ENCODE measurements around the gene TM4SF18. TPM values are rescaled to one million over a fixed set of nuclear protein-coding genes. Genes with fewer than 3 reads are reported as not detected.

Gene TM4SF18
- total and polyA plus RNA-seq, 2 donors (not counting 1 experiment from before 2014, with no cell fraction given), result not detected

DNA sequence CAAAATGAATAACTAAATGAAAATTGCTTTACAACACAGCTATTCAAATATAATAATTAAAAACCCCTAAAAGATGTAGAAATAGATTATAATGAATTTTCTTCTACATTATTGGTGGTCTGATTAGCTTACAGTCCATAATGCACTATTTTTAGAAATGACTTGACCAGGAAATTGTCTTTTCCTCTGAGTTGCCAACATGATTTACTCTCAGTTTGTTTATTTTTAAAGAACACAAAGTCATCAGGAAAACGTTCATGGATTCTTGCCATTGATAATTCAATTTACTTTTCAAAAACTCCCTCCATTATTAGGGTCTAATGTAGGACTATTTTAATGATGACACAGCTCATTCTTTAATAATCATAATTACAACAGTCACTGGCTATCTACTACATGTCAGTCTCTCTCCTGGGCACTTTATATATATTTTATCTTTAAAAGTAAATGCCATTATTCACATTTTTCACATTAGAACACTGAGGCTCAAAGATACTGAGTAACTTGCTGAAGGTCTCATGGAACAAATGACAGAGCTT is 1.1 kb downstream of the TM4SF18 start:
- H2AFZ ChIP-seq (ENCODE audit: insufficient read depth, low read depth, low read length, poor library complexity, severe bottlenecking), result no peak overlapping the region
- H3K27ac ChIP-seq (ENCODE audit: low read length in 2 of 2), result no peak overlapping the region
- H3K9ac ChIP-seq (ENCODE audit: low read length), result no peak overlapping the region
- no peaks in the 10 kb centered on the region for H4K20me1 ChIP-seq (ENCODE audit: control insufficient read depth, insufficient read depth, low read length, poor library complexity, severe bottlenecking)
- ATAC-seq (ENCODE audit: low read depth), result no peak
- H3K4me1 Mint-ChIP-seq, result no peaks in the 10 kb centered on the region
- TF ChIP-seq, protein P1, sequence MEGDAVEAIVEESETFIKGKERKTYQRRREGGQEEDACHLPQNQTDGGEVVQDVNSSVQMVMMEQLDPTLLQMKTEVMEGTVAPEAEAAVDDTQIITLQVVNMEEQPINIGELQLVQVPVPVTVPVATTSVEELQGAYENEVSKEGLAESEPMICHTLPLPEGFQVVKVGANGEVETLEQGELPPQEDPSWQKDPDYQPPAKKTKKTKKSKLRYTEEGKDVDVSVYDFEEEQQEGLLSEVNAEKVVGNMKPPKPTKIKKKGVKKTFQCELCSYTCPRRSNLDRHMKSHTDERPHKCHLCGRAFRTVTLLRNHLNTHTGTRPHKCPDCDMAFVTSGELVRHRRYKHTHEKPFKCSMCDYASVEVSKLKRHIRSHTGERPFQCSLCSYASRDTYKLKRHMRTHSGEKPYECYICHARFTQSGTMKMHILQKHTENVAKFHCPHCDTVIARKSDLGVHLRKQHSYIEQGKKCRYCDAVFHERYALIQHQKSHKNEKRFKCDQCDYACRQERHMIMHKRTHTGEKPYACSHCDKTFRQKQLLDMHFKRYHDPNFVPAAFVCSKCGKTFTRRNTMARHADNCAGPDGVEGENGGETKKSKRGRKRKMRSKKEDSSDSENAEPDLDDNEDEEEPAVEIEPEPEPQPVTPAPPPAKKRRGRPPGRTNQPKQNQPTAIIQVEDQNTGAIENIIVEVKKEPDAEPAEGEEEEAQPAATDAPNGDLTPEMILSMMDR (IDR thresholded peaks at IDR 0.05), result no peak
- TF ChIP-seq EZH2 (IDR thresholded peaks at IDR 0.05; ENCODE audit: borderline replicate concordance, insufficient read depth, low read depth, low read length, poor library complexity, severe bottlenecking), result no peak
- peaks cover 5% of the 10 kb centered on the region for H3K27me3 Mint-ChIP-seq
- ChIA-PET POLR2A (no interaction called here), CTCF (interaction anchor here (0.9 kb wide), 1 partner anchor 17 kb away, joined by 3 read pairs; no protein-coding TSS in a partner anchor)
- no peaks in the 10 kb centered on the region for H3K79me2 ChIP-seq (ENCODE audit: control insufficient read depth, insufficient read depth, low read length)
- H3K4me3 Mint-ChIP-seq, result no peak overlapping the region
- no peak overlapping the region for H3K27ac Mint-ChIP-seq
- H3K36me3 ChIP-seq (replicated peaks in 1 of 2; ENCODE audit: control extremely low read depth in 1 of 2, control insufficient read depth in 1 of 2, extremely low read depth in 1 of 2, insufficient read depth in 2 of 2, low read length in 1 of 2), result no peaks in the 10 kb centered on the region
- intact Hi-C loops (cut with micrococcal nuclease), result no loop called here
- H3K27me3 ChIP-seq (replicated peaks in 1 of 4; ENCODE audit: control extremely low read depth in 1 of 4, control insufficient read depth in 3 of 4, insufficient read depth in 4 of 4, low read length in 3 of 4), result peaks cover 0 to 3% (median 0%) of the 10 kb centered on the region in 4 experiments
- no CpG with 5 or more reads among the region's 1 CpG for WGBS (ENCODE audit: insufficient coverage)
- no peak overlapping the region for H3K4me3 ChIP-seq (ENCODE audit: control extremely low read depth in 1 of 5, extremely low read depth in 1 of 5, insufficient read depth in 1 of 5, low read depth in 2 of 5, low read length in 4 of 5)
- H3K9me3 Mint-ChIP-seq (ENCODE audit: insufficient read depth), result no peaks in the 10 kb centered on the region
- no peaks in the 10 kb centered on the region for H3K9me3 ChIP-seq (ENCODE audit: control extremely low read depth in 1 of 3, control insufficient read depth in 2 of 3, insufficient read depth in 1 of 3, low read length in 2 of 3)
- no peak overlapping the region for H3K4me2 ChIP-seq (replicated peaks; ENCODE audit: low read depth, low read length, poor library complexity, severe bottlenecking)
- H3K4me1 ChIP-seq (ENCODE audit: control insufficient read depth in 2 of 2, insufficient read depth in 2 of 2, low read length in 2 of 2), result no peaks in the 10 kb centered on the region
- DNase-seq, result no peak

DNA sequence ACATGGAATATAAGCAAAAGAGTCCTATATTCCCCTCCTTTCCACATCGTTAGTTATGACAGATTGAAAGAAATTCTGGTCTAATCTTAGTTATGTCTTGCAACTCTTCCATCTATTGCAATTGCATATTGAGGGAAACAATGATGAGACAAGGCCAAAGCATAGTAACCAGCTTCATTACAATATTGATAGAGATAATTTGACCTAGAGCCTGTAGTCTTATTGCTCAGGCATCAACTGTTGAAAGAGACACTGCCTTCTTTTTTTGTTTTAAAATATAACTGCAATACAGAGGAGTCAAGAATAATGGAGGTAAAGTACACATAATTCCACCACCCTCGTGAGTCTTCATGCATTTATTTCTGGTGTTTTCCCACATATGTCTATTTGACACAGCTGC is 2.0 kb downstream of the TM4SF18 start:
- TF ChIP-seq, protein P1 (IDR thresholded peaks at IDR 0.05), result no peak
- no peak for TF ChIP-seq EZH2 (IDR thresholded peaks at IDR 0.05; ENCODE audit: borderline replicate concordance, insufficient read depth, low read depth, low read length, poor library complexity, severe bottlenecking)
- Histone ChIP-seq H3K9me3 (ENCODE audit: control extremely low read depth in 1 of 3, control insufficient read depth in 2 of 3, insufficient read depth in 1 of 3, low read length in 2 of 3) (no peaks in the 10 kb centered on the region), H3K9ac (ENCODE audit: low read length) (no peak overlapping the region), H3K27ac (ENCODE audit: low read length in 2 of 2) (no peak overlapping the region), H3K79me2 (ENCODE audit: control insufficient read depth, insufficient read depth, low read length) (no peaks in the 10 kb centered on the region), H3K27me3 (replicated peaks in 1 of 4; ENCODE audit: control extremely low read depth in 1 of 4, control insufficient read depth in 3 of 4, insufficient read depth in 4 of 4, low read length in 3 of 4) (peaks cover 0 to 3% (median 0%) of the 10 kb centered on the region in 4 experiments), H3K4me1 (ENCODE audit: control insufficient read depth in 2 of 2, insufficient read depth in 2 of 2, low read length in 2 of 2) (no peaks in the 10 kb centered on the region), H2AFZ (ENCODE audit: insufficient read depth, low read depth, low read length, poor library complexity, severe bottlenecking) (no peak overlapping the region), H3K4me3 (ENCODE audit: control extremely low read depth in 1 of 5, extremely low read depth in 1 of 5, insufficient read depth in 1 of 5, low read depth in 2 of 5, low read length in 4 of 5) (no peak overlapping the region), H3K4me2 (replicated peaks; ENCODE audit: low read depth, low read length, poor library complexity, severe bottlenecking) (no peak overlapping the region), H4K20me1 (ENCODE audit: control insufficient read depth, insufficient read depth, low read length, poor library complexity, severe bottlenecking) (no peaks in the 10 kb centered on the region), H3K36me3 (replicated peaks in 1 of 2; ENCODE audit: control extremely low read depth in 1 of 2, control insufficient read depth in 1 of 2, extremely low read depth in 1 of 2, insufficient read depth in 2 of 2, low read length in 1 of 2) (no peaks in the 10 kb centered on the region)
- WGBS (ENCODE audit: insufficient coverage), result 83% methylated on average over 1 of the region's 2 CpGs
- no peaks in the 10 kb centered on the region for H3K4me1 Mint-ChIP-seq
- ChIA-PET POLR2A (no interaction called here), CTCF (no interaction called here)
- no peaks in the 10 kb centered on the region for H3K9me3 Mint-ChIP-seq (ENCODE audit: insufficient read depth)
- ATAC-seq (ENCODE audit: low read depth) (no peak), DNase-seq (no peak)
- H3K4me3 Mint-ChIP-seq, result no peak overlapping the region
- H3K27ac Mint-ChIP-seq, result no peak overlapping the region
- H3K27me3 Mint-ChIP-seq, result peaks cover 10% of the 10 kb centered on the region
- intact Hi-C loops (cut with micrococcal nuclease), result no loop called here
